Sigmoid colon (tissue), 7 donors: ENCODE data around the gene CEP85. TPM values are rescaled to one million over a fixed set of nuclear protein-coding genes. Genes with fewer than 3 reads are reported as not detected.
"Not testable (repeated sequence)": the region's sequence is repeated elsewhere in the genome, so short reads cannot be mapped to it uniquely, and the experiment has no call there.

Experiments
- DNase-seq: peaks from one replicate; pipeline ENCODE4 v3.0.0-alpha.2; 2019
- H3K27ac ChIP-seq, 4 donors: fragments of 200-600 bp; sonication (generic); one replicate each; pipeline ENCODE4 v1.5.1; 2016 to 2019; ENCODE audit warnings: mild to moderate bottlenecking in 1 of 4
- H3K27me3 ChIP-seq, 3 donors: fragments of 200-600 bp; sonication (generic); one replicate each; pipeline ENCODE4 v1.5.1; 2019; ENCODE audit warnings: mild to moderate bottlenecking in 1 of 3
- H3K36me3 ChIP-seq, 4 donors: fragments of 200-600 bp; sonication (generic); one replicate each; pipeline ENCODE4 v1.5.1; 2016 to 2019
- H3K4me1 ChIP-seq, 4 donors: fragments of 200-600 bp; sonication (generic); one replicate each; pipeline ENCODE4 v1.5.1; 2017 to 2019
- H3K4me3 ChIP-seq, 4 donors: fragments of 200-600 bp; sonication (generic); one replicate each; pipeline ENCODE4 v1.5.1; 2017 to 2019; ENCODE audit warnings: mild to moderate bottlenecking in 2 of 4, moderate library complexity in 1 of 4
- H3K9me3 ChIP-seq, 4 donors: fragments of 200-600 bp in 3 of 4; sonication (generic) in 3 of 4; one replicate each; pipeline versions ENCODE4 v1.5.1 to v1.6.1; 2013 to 2019
- EP300 ChIP-seq, 4 donors: sonication (generic); formaldehyde crosslinking; IDR thresholded peaks; one replicate each; pipeline ENCODE4 v1.6.1; 2017; ENCODE audit warnings: antibody characterized with exemption in 4 of 4
- POLR2A ChIP-seq, 2 donors: fragments of 450-650 bp; IDR thresholded peaks; one replicate each; pipeline ENCODE4 v1.6.1; 2016; ENCODE audit warnings: antibody characterized with exemption in 2 of 2, mild to moderate bottlenecking in 2 of 2, moderate library complexity in 2 of 2
- POLR2AphosphoS5 ChIP-seq, 4 donors: sonication (generic); formaldehyde crosslinking; IDR thresholded peaks; one replicate each; pipeline ENCODE4 v1.6.1; 2017; ENCODE audit warnings: antibody characterized with exemption in 4 of 4
- WGBS, 2 donors: extraction: QIAGEN DNeasy Blood & Tissue Kit; methylation state at CpG; one replicate each; pipeline ENCODE4 v1.1.7; 2013; 5-methylcytosine and 5-hydroxymethylcytosine counted together
- intact Hi-C: fragments of 100-400 bp; cut with DNase I; formaldehyde crosslinking; loops from one replicate; pipeline ENCODE4 v1.15.1; 2023
- polyA plus RNA-seq, 3 donors: library from polyadenylated mRNA; stranded (reverse); fragments of 200-250 nt; gene quantifications; one replicate each; pipeline ENCODE4 v1.2.3, GENCODE V29; 2013
- total RNA-seq, 4 donors: library from RNA; depleted of rRNA; stranded (reverse); fragments of >200 nt; gene quantifications; one replicate each; pipeline ENCODE4 v1.1.0, GENCODE V29; 2016
- TF ChIP-seq, protein P1 (sequence below), 4 experiments: fragments of 450-650 bp in 3 of 4; fragments of 200-600 bp in 1 of 4; IDR thresholded peaks; one replicate each; pipeline ENCODE4 v1.5.1; 2016 to 2019; ENCODE audit warnings: antibody characterized with exemption in 4 of 4, mild to moderate bottlenecking in 3 of 4, moderate library complexity in 2 of 4
- donor health status: healthy with polysubstance abuse.
- donor health status: Bipolar disorder and iron deficiency.
- donor health status: healthy.

The CEP85 gene
- total and polyA plus RNA-seq, 7 donors: 1.9 to 12.9 (median 3.9) TPM

- intact Hi-C loops: no loop called here
- DNase-seq: no peak
- TF ChIP-seq, protein P1, sequence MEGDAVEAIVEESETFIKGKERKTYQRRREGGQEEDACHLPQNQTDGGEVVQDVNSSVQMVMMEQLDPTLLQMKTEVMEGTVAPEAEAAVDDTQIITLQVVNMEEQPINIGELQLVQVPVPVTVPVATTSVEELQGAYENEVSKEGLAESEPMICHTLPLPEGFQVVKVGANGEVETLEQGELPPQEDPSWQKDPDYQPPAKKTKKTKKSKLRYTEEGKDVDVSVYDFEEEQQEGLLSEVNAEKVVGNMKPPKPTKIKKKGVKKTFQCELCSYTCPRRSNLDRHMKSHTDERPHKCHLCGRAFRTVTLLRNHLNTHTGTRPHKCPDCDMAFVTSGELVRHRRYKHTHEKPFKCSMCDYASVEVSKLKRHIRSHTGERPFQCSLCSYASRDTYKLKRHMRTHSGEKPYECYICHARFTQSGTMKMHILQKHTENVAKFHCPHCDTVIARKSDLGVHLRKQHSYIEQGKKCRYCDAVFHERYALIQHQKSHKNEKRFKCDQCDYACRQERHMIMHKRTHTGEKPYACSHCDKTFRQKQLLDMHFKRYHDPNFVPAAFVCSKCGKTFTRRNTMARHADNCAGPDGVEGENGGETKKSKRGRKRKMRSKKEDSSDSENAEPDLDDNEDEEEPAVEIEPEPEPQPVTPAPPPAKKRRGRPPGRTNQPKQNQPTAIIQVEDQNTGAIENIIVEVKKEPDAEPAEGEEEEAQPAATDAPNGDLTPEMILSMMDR (IDR thresholded peaks at IDR 0.05): no peak
- no peak for TF ChIP-seq POLR2AphosphoS5 (IDR thresholded peaks at IDR 0.05)
- TF ChIP-seq POLR2A (IDR thresholded peaks at IDR 0.05): no peak
- TF ChIP-seq EP300 (IDR thresholded peaks at IDR 0.05): no peak
- Histone ChIP-seq H3K27ac (peak overlapping the region in 3 of 4 donors; percentile 10 to 60 (median 60)), H3K36me3 (no peaks in the 10 kb centered on the region), H3K27me3 (no peaks in the 10 kb centered on the region), H3K4me1 (peaks cover 0 to 9% (median 4%) of the 10 kb centered on the region in 4 donors), H3K4me3 (no peak overlapping the region), H3K9me3 (no peaks in the 10 kb centered on the region)
- 61 to 85% methylated on average over 11 of the region's 11 CpGs for WGBS, 2 donors
Observed at GRCh38 chr1:26290122-26290881, 56.3 kb downstream of the CEP85 start.

DNA sequence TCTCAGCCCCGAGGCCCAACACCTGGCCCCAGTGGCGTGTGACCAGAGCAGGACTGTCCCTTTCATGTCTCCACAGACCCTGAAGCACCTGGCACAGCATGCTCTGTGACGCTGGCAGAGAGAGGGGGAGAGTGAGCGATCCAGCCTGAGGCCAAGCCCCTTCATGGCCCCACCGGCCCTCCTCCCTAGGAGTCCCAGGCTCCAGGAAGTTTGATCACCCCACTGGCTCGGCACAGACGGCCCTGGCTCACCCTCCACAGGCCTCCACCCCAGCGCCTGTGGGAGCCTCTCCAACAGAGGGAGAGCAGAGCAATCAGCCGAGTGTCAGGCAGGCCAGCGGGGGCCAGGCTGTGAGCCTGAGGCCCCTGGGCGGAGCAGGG, 56.9 kb downstream of the CEP85 start:
- no peak for DNase-seq
- no peaks in the 10 kb centered on the region for H3K27me3 ChIP-seq
- TF ChIP-seq POLR2A (IDR thresholded peaks at IDR 0.05) (no peak), EP300 (IDR thresholded peaks at IDR 0.05) (no peak), POLR2AphosphoS5 (IDR thresholded peaks at IDR 0.05) (no peak)
- TF ChIP-seq, protein P1 (IDR thresholded peaks at IDR 0.05): no peak
- H3K4me1 ChIP-seq: peaks cover 0 to 9% (median 0%) of the 10 kb centered on the region in 4 donors
- peak overlapping the region in 3 of 4 donors; percentile 10 to 60 (median 60) for H3K27ac ChIP-seq
- H3K36me3 ChIP-seq: no peaks in the 10 kb centered on the region
- H3K9me3 ChIP-seq: no peaks in the 10 kb centered on the region
- no peak overlapping the region for H3K4me3 ChIP-seq
- intact Hi-C loops: no loop called here
- WGBS, 2 donors: 75 to 88% methylated on average over 11 of the region's 11 CpGs

GRCh38 chr1:26291433-26291832, 57.4 kb downstream of the CEP85 start:
- 86 to 88% methylated on average over 3 of the region's 3 CpGs for WGBS, 2 donors
- intact Hi-C loops: no loop called here

GRCh38 chr1:26291939-26292338, 57.9 kb downstream of the CEP85 start:
- WGBS, 2 donors: 90 to 91% methylated on average over 4 of the region's 4 CpGs
- intact Hi-C loops: no loop called here
- TF ChIP-seq POLR2A (IDR thresholded peaks at IDR 0.05) (no peak), POLR2AphosphoS5 (IDR thresholded peaks at IDR 0.05) (no peak), EP300 (IDR thresholded peaks at IDR 0.05) (no peak)
- TF ChIP-seq, protein P1 (IDR thresholded peaks at IDR 0.05): no peak
- H3K9me3 ChIP-seq: no peaks in the 10 kb centered on the region
- H3K27ac ChIP-seq: no peak overlapping the region
- no peak for DNase-seq
- no peaks in the 10 kb centered on the region for H3K36me3 ChIP-seq
- H3K4me3 ChIP-seq: no peak overlapping the region
- H3K27me3 ChIP-seq: no peaks in the 10 kb centered on the region
- peaks cover 0 to 3% (median 0%) of the 10 kb centered on the region in 4 donors for H3K4me1 ChIP-seq

More at GRCh38 chr1:26291433-26291832, 57.4 kb downstream of the CEP85 start:
- peaks cover 0 to 5% (median 0%) of the 10 kb centered on the region in 4 donors for H3K4me1 ChIP-seq
- H3K36me3 ChIP-seq: no peaks in the 10 kb centered on the region
- H3K9me3 ChIP-seq: no peaks in the 10 kb centered on the region
- no peak overlapping the region for H3K4me3 ChIP-seq
- H3K27ac ChIP-seq: peak overlapping the region in 2 of 4 donors; percentile 60
- TF ChIP-seq POLR2AphosphoS5 (IDR thresholded peaks at IDR 0.05): no peak
- TF ChIP-seq EP300 (IDR thresholded peaks at IDR 0.05): no peak
- TF ChIP-seq, protein P1 (IDR thresholded peaks at IDR 0.05): no peak
- TF ChIP-seq POLR2A (IDR thresholded peaks at IDR 0.05): no peak
- no peak for DNase-seq
- no peaks in the 10 kb centered on the region for H3K27me3 ChIP-seq

DNA sequence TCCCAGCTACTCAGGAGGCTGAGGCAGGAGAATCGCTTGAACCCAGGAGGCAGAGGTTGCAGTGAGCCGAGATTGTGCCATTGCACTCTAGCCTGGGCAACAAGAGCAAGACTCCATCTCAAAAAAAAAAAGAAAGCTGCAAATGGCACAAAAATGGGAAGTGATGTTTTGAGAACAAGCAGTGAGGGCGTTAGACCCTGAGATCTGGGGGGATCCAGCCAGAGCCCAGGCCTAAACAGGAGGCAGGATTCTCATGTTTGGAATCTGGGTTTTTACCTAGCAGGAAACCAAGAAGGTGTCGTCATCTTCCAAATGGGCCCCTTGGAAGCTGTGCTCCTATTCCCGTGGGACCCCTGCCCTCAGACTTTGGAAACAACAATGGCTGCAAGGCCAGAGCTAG, 58.7 kb downstream of the CEP85 start:
- 87 to 92% methylated on average over 5 of the region's 5 CpGs for WGBS, 2 donors
- H3K4me3 ChIP-seq, DNase-seq, H3K4me1 ChIP-seq, H3K27ac ChIP-seq, intact Hi-C loops, H3K36me3 ChIP-seq, H3K9me3 ChIP-seq, H3K27me3 ChIP-seq: not testable (repeated sequence)
